SK-N-SH (cell line): ENCODE results near the gene RAB8B. TPM values are rescaled to one million over a fixed set of nuclear protein-coding genes. Genes with fewer than 3 reads are reported as not detected.

Experiments
- CTCF ChIA-PET: fragments of 300-600, 350-600 bp; formaldehyde crosslinking; extraction: SDS; loops from one replicate; lab custom pipeline; 2021; lab: Yijun Ruan, JAX
- POLR2A ChIA-PET: fragments of 350-600 bp; sonication (Branson Sonifier 250); formaldehyde crosslinking; extraction: SDS; loops from one replicate; lab custom pipeline; 2020; ENCODE audit warnings: antibody characterized with exemption, inconsistent platforms; lab: Yijun Ruan, JAX
- DNase-seq: peaks from one replicate; pipeline ENCODE4 v3.0.0; 2012
- H2AFZ ChIP-seq: fragments of 200-600 bp; sonication (generic); 2 replicates; pipeline ENCODE4 v1.8.1; 2016; ENCODE audit warnings: antibody characterized with exemption, mild to moderate bottlenecking, low read depth
- H3F3A ChIP-seq: fragments of 200-600 bp; sonication (generic); replicated peaks from 2 replicates; pipeline ENCODE3; 2016; ENCODE audit warnings: antibody characterized with exemption, mild to moderate bottlenecking; ENCODE audit not compliant: insufficient read depth
- H3K27ac ChIP-seq, 2 experiments: fragments of 200-500 bp in 1 of 2; fragments of 200-600 bp in 1 of 2; sonication (Bioruptor generic) in 1 of 2; sonication (generic), shearing (Covaris generic) in 1 of 2; 2 replicates each; pipeline versions ENCODE4 v1.5.1 to v1.6.1; 2014 to 2016; ENCODE audit warnings: low read depth in 2 of 2, inconsistent platforms in 1 of 2, low read length in 1 of 2, mild to moderate bottlenecking in 1 of 2, mixed read lengths in 1 of 2
- H3K27me3 ChIP-seq: fragments of 200-600 bp; sonication (generic), shearing (Covaris generic); 2 replicates; pipeline ENCODE4 v1.6.1; 2016; ENCODE audit warnings: mixed run types; ENCODE audit not compliant: insufficient read depth
- H3K36me3 ChIP-seq, 2 experiments: fragments of 200-500 bp in 1 of 2; fragments of 200-600 bp in 1 of 2; sonication (Bioruptor generic) in 1 of 2; sonication (generic) in 1 of 2; replicated peaks in 1 of 2; 2 replicates each; pipeline versions ENCODE3 to v1.5.1; 2014 to 2016; ENCODE audit warnings: low read length in 1 of 2, mild to moderate bottlenecking in 1 of 2; ENCODE audit not compliant: insufficient read depth in 2 of 2, control insufficient read depth in 1 of 2
- H3K4me1 ChIP-seq, 2 experiments: fragments of 200-500 bp in 1 of 2; fragments of 200-600 bp in 1 of 2; sonication (Bioruptor generic) in 1 of 2; sonication (generic), shearing (Covaris generic) in 1 of 2; 2 replicates each; pipeline versions ENCODE4 v1.5.1 to v1.6.1; 2014 to 2016; ENCODE audit warnings: low read depth in 1 of 2, low read length in 1 of 2, mixed run types in 1 of 2; ENCODE audit not compliant: insufficient read depth in 2 of 2, control insufficient read depth in 1 of 2
- H3K4me2 ChIP-seq: fragments of 200-600 bp; sonication (generic), shearing (Covaris generic); 2 replicates; pipeline ENCODE4 v1.6.1; 2017; ENCODE audit warnings: mixed run types
- H3K4me3 ChIP-seq, 2 experiments: fragments of 200-500 bp in 1 of 2; fragments of 200-600 bp in 1 of 2; sonication (Bioruptor generic) in 1 of 2; sonication (generic), shearing (Covaris generic) in 1 of 2; 2 replicates each; pipeline versions ENCODE4 v1.5.1 to v1.8.1; 2014 to 2016; ENCODE audit warnings: low read depth in 2 of 2, inconsistent platforms in 1 of 2, low read length in 1 of 2, mild to moderate bottlenecking in 1 of 2, mixed read lengths in 1 of 2, moderate library complexity in 1 of 2
- H3K79me2 ChIP-seq: fragments of 200-600 bp; sonication (generic); 2 replicates; pipeline ENCODE4 v1.8.1; 2017; ENCODE audit warnings: mild to moderate bottlenecking; ENCODE audit not compliant: insufficient read depth
- H3K9ac ChIP-seq: fragments of 200-600 bp; sonication (generic); 2 replicates; pipeline ENCODE4 v1.6.1; 2017; ENCODE audit warnings: mixed run types
- H3K9me2 ChIP-seq: fragments of 200-600 bp; sonication (generic); 2 replicates; pipeline ENCODE4 v1.6.1; 2017; ENCODE audit warnings: mixed run types
- H3K9me3 ChIP-seq: fragments of 200-600 bp; sonication (generic); 2 replicates; pipeline ENCODE4 v1.6.1; 2017; ENCODE audit warnings: mixed run types, mild to moderate bottlenecking, moderate library complexity
- H4K20me1 ChIP-seq: fragments of 200-600 bp; sonication (generic); 2 replicates; pipeline ENCODE4 v1.6.1; 2017; ENCODE audit warnings: mild to moderate bottlenecking, mixed run types; ENCODE audit not compliant: insufficient read depth
- FOSL2 ChIP-seq: IDR thresholded peaks from 2 replicates; pipeline ENCODE4 v1.4.0; 2012; ENCODE audit warnings: low read depth, mild to moderate bottlenecking, moderate library complexity, borderline replicate concordance
- FOXM1 ChIP-seq: IDR thresholded peaks from 2 replicates; pipeline ENCODE4 v1.4.0; 2012; ENCODE audit warnings: low read depth, mild to moderate bottlenecking
- GABPA ChIP-seq: IDR thresholded peaks from 2 replicates; pipeline ENCODE4 v1.4.0; 2012; ENCODE audit warnings: low read depth, mild to moderate bottlenecking
- JUND ChIP-seq: IDR thresholded peaks from 2 replicates; pipeline ENCODE4 v1.4.0; 2012
- POLR2AphosphoS5 ChIP-seq: IDR thresholded peaks from 2 replicates; pipeline ENCODE4 v1.6.1; 2012; ENCODE audit warnings: low read depth, low read length
- SIN3A ChIP-seq: IDR thresholded peaks from 2 replicates; pipeline ENCODE4 v1.6.1; 2012; ENCODE audit warnings: low read depth, mild to moderate bottlenecking, low read length, moderate library complexity, borderline replicate concordance
- TCF12 ChIP-seq: IDR thresholded peaks from 2 replicates; pipeline ENCODE4 v1.4.0; 2012
- USF1 ChIP-seq: IDR thresholded peaks from 2 replicates; pipeline ENCODE4 v1.4.0; 2012; ENCODE audit warnings: low read depth, borderline replicate concordance
- YY1 ChIP-seq: IDR thresholded peaks from 2 replicates; pipeline ENCODE4 v1.4.0; 2012; ENCODE audit warnings: low read depth, mild to moderate bottlenecking
- WGBS: methylation state at CpG from one replicate; pipeline ENCODE4 v1.1.6; 2017; ENCODE audit warnings: low lambda C conversion rate; 5-methylcytosine and 5-hydroxymethylcytosine counted together
- polyA plus RNA-seq, 3 experiments: library from polyadenylated mRNA; depleted of rRNA; stranded (reverse); fragments of >200 nt; gene quantifications; 2 replicates each; pipeline ENCODE4 v1.2.3, GENCODE V29; 2012
- TF ChIP-seq, protein P1 (sequence below): fragments of 200-600 bp; sonication (generic); IDR thresholded peaks from 2 replicates; pipeline ENCODE4 v1.6.1; 2017; ENCODE audit warnings: antibody characterized with exemption, mild to moderate bottlenecking, moderate library complexity
- TF ChIP-seq, protein P2 (sequence below): fragments of 150-350 bp; IDR thresholded peaks from 2 replicates; pipeline ENCODE4 v1.6.1; 2017; ENCODE audit warnings: antibody characterized with exemption, low read length, low read depth, borderline replicate concordance

The RAB8B gene
- polyA plus RNA-seq, 1 of the 3 experiments (the other 2 are of a cell fraction), result 5.4 TPM

DNA sequence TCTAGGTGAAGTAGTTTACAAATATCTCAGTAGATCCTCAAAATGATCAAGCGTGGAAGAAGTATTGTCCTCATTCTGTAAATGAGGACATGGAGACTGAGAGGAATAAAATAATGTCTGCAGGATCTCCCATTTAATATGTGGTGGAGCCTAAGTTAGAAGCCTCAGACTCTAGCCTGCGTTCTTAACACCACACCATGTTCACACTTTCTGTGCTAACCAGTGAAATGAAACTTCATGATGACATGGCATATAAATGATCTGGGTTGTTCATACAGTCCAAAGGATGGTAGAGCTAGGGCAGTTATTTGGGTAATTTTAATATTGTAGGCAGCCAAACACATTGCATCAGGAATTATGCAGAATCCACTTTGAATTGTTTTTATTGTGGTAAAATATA lies 62.9 kb downstream of the RAB8B start:
- Histone ChIP-seq H3K79me2 (peaks cover 6% of the 10 kb centered on the region; the same call in 1 of the 2 replicates), H2AFZ (no peak overlapping the region), H3K4me1 (peaks cover 2 to 35% of the 10 kb centered on the region in 2 experiments), H3K9me3 (no peaks in the 10 kb centered on the region), H3K9ac (no peak overlapping the region), H3K27me3 (no peaks in the 10 kb centered on the region), H3K4me2 (no peak overlapping the region), H4K20me1 (no peaks in the 10 kb centered on the region), H3K36me3 (peaks cover 0 to 16% of the 10 kb centered on the region in 2 experiments), H3K27ac (peak overlapping the region in 1 of 2 experiments; percentile 88; a peak in 1 of 4 replicates), H3K9me2 (no peaks in the 10 kb centered on the region), H3K4me3 (no peak overlapping the region), H3F3A (peaks cover 38% of the 10 kb centered on the region)
- POLR2A ChIA-PET, result no interaction called here
- 98% methylated on average over 2 of the region's 2 CpGs for WGBS
- TF ChIP-seq FOSL2, result no peak
- no peak for TF ChIP-seq FOXM1
- no peak for TF ChIP-seq JUND
- TF ChIP-seq, protein P1, sequence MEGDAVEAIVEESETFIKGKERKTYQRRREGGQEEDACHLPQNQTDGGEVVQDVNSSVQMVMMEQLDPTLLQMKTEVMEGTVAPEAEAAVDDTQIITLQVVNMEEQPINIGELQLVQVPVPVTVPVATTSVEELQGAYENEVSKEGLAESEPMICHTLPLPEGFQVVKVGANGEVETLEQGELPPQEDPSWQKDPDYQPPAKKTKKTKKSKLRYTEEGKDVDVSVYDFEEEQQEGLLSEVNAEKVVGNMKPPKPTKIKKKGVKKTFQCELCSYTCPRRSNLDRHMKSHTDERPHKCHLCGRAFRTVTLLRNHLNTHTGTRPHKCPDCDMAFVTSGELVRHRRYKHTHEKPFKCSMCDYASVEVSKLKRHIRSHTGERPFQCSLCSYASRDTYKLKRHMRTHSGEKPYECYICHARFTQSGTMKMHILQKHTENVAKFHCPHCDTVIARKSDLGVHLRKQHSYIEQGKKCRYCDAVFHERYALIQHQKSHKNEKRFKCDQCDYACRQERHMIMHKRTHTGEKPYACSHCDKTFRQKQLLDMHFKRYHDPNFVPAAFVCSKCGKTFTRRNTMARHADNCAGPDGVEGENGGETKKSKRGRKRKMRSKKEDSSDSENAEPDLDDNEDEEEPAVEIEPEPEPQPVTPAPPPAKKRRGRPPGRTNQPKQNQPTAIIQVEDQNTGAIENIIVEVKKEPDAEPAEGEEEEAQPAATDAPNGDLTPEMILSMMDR, result no peak
- TF ChIP-seq POLR2AphosphoS5, result no peak
- CTCF ChIA-PET, result no interaction called here
- DNase-seq, result no peak

DNA sequence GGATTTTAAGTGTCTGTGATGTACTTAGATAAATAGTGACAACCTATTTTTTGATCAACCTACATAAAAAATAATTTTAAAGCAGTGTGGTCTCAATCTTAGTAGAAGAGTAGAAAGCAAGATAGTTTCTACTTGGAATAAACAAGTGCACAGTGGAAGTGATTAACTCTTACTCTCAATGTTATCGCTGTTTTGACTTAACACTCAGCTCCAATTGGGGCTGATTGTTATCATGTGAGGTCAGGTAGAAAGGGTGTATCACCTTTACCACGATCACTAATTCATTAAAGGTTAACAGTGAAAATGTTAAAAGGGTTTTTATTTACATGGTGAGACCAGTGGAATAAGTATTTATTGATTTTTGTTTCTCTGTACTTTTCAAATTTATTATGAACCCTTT lies 65.6 kb downstream of the RAB8B start:
- no peaks in the 10 kb centered on the region for H4K20me1 ChIP-seq
- ChIA-PET POLR2A (no interaction called here), CTCF (interaction anchor here (2.2 kb wide), 1 partner anchor 10 kb away, joined by 6 read pairs; no protein-coding TSS in a partner anchor)
- H3F3A ChIP-seq, result peaks cover 28% of the 10 kb centered on the region
- H3K4me2 ChIP-seq, result no peak overlapping the region
- no peak overlapping the region for H3K9ac ChIP-seq
- no peaks in the 10 kb centered on the region for H3K27me3 ChIP-seq
- H3K9me3 ChIP-seq, result no peaks in the 10 kb centered on the region
- no peak overlapping the region for H3K4me3 ChIP-seq
- DNase-seq, result no peak
- peaks cover 0 to 31% of the 10 kb centered on the region in 2 experiments for H3K36me3 ChIP-seq
- H3K79me2 ChIP-seq, result peaks cover 6% of the 10 kb centered on the region; the same call in 1 of the 2 replicates
- no peaks in the 10 kb centered on the region for H3K9me2 ChIP-seq
- 91% methylated on average over 2 of the region's 2 CpGs for WGBS
- no peak overlapping the region for H2AFZ ChIP-seq
- peaks cover 2 to 37% of the 10 kb centered on the region in 2 experiments for H3K4me1 ChIP-seq
- TF ChIP-seq YY1 (no peak), GABPA (no peak), SIN3A (no peak), TCF12 (no peak), USF1 (no peak), POLR2AphosphoS5 (no peak)
- TF ChIP-seq, protein P2, sequence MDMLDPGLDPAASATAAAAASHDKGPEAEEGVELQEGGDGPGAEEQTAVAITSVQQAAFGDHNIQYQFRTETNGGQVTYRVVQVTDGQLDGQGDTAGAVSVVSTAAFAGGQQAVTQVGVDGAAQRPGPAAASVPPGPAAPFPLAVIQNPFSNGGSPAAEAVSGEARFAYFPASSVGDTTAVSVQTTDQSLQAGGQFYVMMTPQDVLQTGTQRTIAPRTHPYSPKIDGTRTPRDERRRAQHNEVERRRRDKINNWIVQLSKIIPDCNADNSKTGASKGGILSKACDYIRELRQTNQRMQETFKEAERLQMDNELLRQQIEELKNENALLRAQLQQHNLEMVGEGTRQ, result no peak
- no peak overlapping the region for H3K27ac ChIP-seq
